Renal cortex interstitium (tissue), 15 donors: ENCODE measurements around the gene OSBPL10. TPM values are rescaled to one million over a fixed set of nuclear protein-coding genes. Genes with fewer than 3 reads are reported as not detected.
"Not testable (repeated sequence)": the region's sequence is repeated elsewhere in the genome, so short reads cannot be mapped to it uniquely, and the experiment has no call there.

Source experiments
- DNase-seq, 11 donors: peaks; one replicate each; pipeline ENCODE4 v3.0.0-alpha.2; 2013; ENCODE audit warnings: low read depth in 9 of 11, low spot score in 4 of 11; ENCODE audit errors: extremely low read depth in 1 of 11
- long read RNA-seq, 16 experiments: transcript quantifications; one replicate each; lab custom pipeline, GENCODE V29; 2026
- polyA plus RNA-seq, 3 donors: library from polyadenylated mRNA; unstranded; fragments of 120-200 nt; gene quantifications; one replicate each; pipeline ENCODE4 v1.2.1, GENCODE V29; 2013; ENCODE audit not compliant: insufficient read length in 3 of 3

Gene OSBPL10
- 10 to 100 TPM; 19.9 to 24.8 (median 22.0) TPM for polyA plus RNA-seq
- long read RNA-seq, donor 1, full-length matches to known transcripts: 2 of 2 reads
- long read RNA-seq, donor 1, partial matches to known transcripts: 0 of 2 reads
- long read RNA-seq, donor 1, other reads (novel, unspliced or antisense): 0 of 2 reads
- long read RNA-seq, donor 2, partial matches to known transcripts: 0 of 2 reads
- long read RNA-seq, donor 2, other reads (novel, unspliced or antisense): 0 of 2 reads
- long read RNA-seq, donor 3, full-length matches to known transcripts: 4 of 4 reads
- long read RNA-seq, donor 3, partial matches to known transcripts: 0 of 4 reads
- long read RNA-seq, donor 3, other reads (novel, unspliced or antisense): 0 of 4 reads
- long read RNA-seq, donor 4, partial matches to known transcripts: 0 of 1 reads
- long read RNA-seq, donor 4, other reads (novel, unspliced or antisense): 0 of 1 reads
- long read RNA-seq, donor 5: 0 reads
- long read RNA-seq, donor 6, partial matches to known transcripts: 0 of 2 reads
- long read RNA-seq, donor 6, other reads (novel, unspliced or antisense): 0 of 2 reads
- long read RNA-seq, donor 7, full-length matches to known transcripts: 1 of 1 reads
- long read RNA-seq, donor 7, partial matches to known transcripts: 0 of 1 reads
- long read RNA-seq, donor 7, other reads (novel, unspliced or antisense): 0 of 1 reads
- long read RNA-seq, donor 8, full-length matches to known transcripts: 2 of 2 reads
- long read RNA-seq, donor 8, partial matches to known transcripts: 0 of 2 reads
- long read RNA-seq, donor 8, other reads (novel, unspliced or antisense): 0 of 2 reads
- long read RNA-seq, donor 9, full-length matches to known transcripts: 5 of 5 reads
- long read RNA-seq, donor 9, partial matches to known transcripts: 0 of 5 reads
- long read RNA-seq, donor 9, other reads (novel, unspliced or antisense): 0 of 5 reads
- long read RNA-seq, donor 10, full-length matches to known transcripts: 9 of 9 reads
- long read RNA-seq, donor 10, partial matches to known transcripts: 0 of 9 reads
- long read RNA-seq, donor 10, other reads (novel, unspliced or antisense): 0 of 9 reads
- long read RNA-seq, donor 11, full-length matches to known transcripts: 3 of 3 reads
- long read RNA-seq, donor 11, partial matches to known transcripts: 0 of 3 reads
- long read RNA-seq, donor 11, other reads (novel, unspliced or antisense): 0 of 3 reads
- long read RNA-seq, donor 12, partial matches to known transcripts: 0 of 1 reads
- long read RNA-seq, donor 12, other reads (novel, unspliced or antisense): 0 of 1 reads
- long read RNA-seq, donor 13, full-length matches to known transcripts: 5 of 5 reads
- long read RNA-seq, donor 13, partial matches to known transcripts: 0 of 5 reads
- long read RNA-seq, donor 13, other reads (novel, unspliced or antisense): 0 of 5 reads
- long read RNA-seq, donor 14, full-length matches to known transcripts: 1 of 1 reads
- long read RNA-seq, donor 14, partial matches to known transcripts: 0 of 1 reads
- long read RNA-seq, donor 14, other reads (novel, unspliced or antisense): 0 of 1 reads
- long read RNA-seq, donor 15: 0 reads
- long read RNA-seq, donor 16, full-length matches to known transcripts: 12 of 19 reads
- long read RNA-seq, donor 16, partial matches to known transcripts: 7 of 19 reads
- long read RNA-seq, donor 16, other reads (novel, unspliced or antisense): 0 of 19 reads

GRCh38 chr3:31981206-31982181, at the start of gene OSBPL10, which contains the start of gene ZNF860:
TSS of gene OSBPL10 (minus strand) at chr3:31981262. CDS start at chr3:31981179, 83 bp downstream.
TSS of gene ZNF860 (plus strand) at chr3:31981750. CDS start at chr3:31989080, 7,330 bp downstream.
- peak in 8 of 11 donors; percentile 67 to 80 (median 76) for DNase-seq

- DNase-seq: no peak
These were observed 45.5 kb upstream of the OSBPL10 start for GRCh38 chr3:32026593-32026992.

- no peak for DNase-seq
These were observed 41.9 kb upstream of the OSBPL10 start for GRCh38 chr3:32022947-32023346.

- DNase-seq: no peak
These were observed 40.7 kb upstream of the OSBPL10 start for GRCh38 chr3:32021748-32022147.

GRCh38 chr3:32021155-32021554, 40.1 kb upstream of the OSBPL10 start:
- DNase-seq: no peak

GRCh38 chr3:32018757-32019564, 37.9 kb upstream of the OSBPL10 start:
- peak in 7 of 11 donors; percentile 13 to 45 (median 38) for DNase-seq

GRCh38 chr3:32017286-32017685, 36.2 kb upstream of the OSBPL10 start:
- DNase-seq: no peak

- DNase-seq: not testable (repeated sequence)
These were observed 34.6 kb upstream of the OSBPL10 start for GRCh38 chr3:32015638-32016037.

GRCh38 chr3:32010699-32011098, 29.6 kb upstream of the OSBPL10 start:
- not testable (repeated sequence) for DNase-seq

GRCh38 chr3:32009957-32010356, 28.9 kb upstream of the OSBPL10 start:
- DNase-seq: no peak

- DNase-seq: no peak
These were observed 28.0 kb upstream of the OSBPL10 start for GRCh38 chr3:32009101-32009500.

GRCh38 chr3:32004113-32004765, 23.2 kb upstream of the OSBPL10 start:
- no peak for DNase-seq

GRCh38 chr3:32003380-32003779, 22.3 kb upstream of the OSBPL10 start:
- DNase-seq: no peak

- no peak for DNase-seq
These were observed 21.7 kb upstream of the OSBPL10 start for GRCh38 chr3:32002561-32003368.

GRCh38 chr3:32000877-32001276, 19.8 kb upstream of the OSBPL10 start:
- DNase-seq: no peak
